Mucosa of descending colon (tissue), 3 donors: ENCODE results near the gene ST3GAL6. TPM values are rescaled to one million over a fixed set of nuclear protein-coding genes. Genes with fewer than 3 reads are reported as not detected.

Source experiments
- ATAC-seq: fragments of 200-7000 bp; cut with Tn5 transposase; one replicate; pipeline ENCODE4 v1.9.1; 2020; ENCODE audit warnings: mild to moderate bottlenecking, moderate library complexity
- DNase-seq, 3 donors: peaks; one replicate each; pipeline ENCODE4 v3.0.0-alpha.2; 2020
- H3K36me3 ChIP-seq: fragments of 200-600 bp; one replicate; pipeline ENCODE4 v1.8.0; 2021; ENCODE audit warnings: low read depth, mild to moderate bottlenecking
- H3K4me1 ChIP-seq: fragments of 200-600 bp; one replicate; pipeline ENCODE4 v1.8.0; 2021; ENCODE audit warnings: low read depth, mild to moderate bottlenecking
- H3K4me3 ChIP-seq: fragments of 200-600 bp; one replicate; pipeline ENCODE4 v1.8.0; 2021; ENCODE audit warnings: mild to moderate bottlenecking
- H3K9me3 ChIP-seq: fragments of 200-600 bp; one replicate; pipeline ENCODE4 v1.8.0; 2021; ENCODE audit warnings: mild to moderate bottlenecking
- intact Hi-C, 2 donors: fragments of 100-400 bp; cut with DNase I in 1 of 2; cut with micrococcal nuclease in 1 of 2; formaldehyde crosslinking; loops; one replicate each; pipeline versions ENCODE4 v1.11.0 to v1.11.1; 2022; cut with DNase I, micrococcal nuclease
- total RNA-seq, 3 donors: library from RNA; stranded (reverse); fragmentation: NEBNext Ultra II Directional in 2 of 3; extraction: Animal tissue kit (Norgen Biotek cat#: 25700) in 2 of 3; gene quantifications; one replicate each; pipeline versions ENCODE4 v1.2.1 to v1.2.4, GENCODE V29; 2021 to 2023
- TF ChIP-seq, protein P1 (sequence below): fragments of 200-600 bp; IDR thresholded peaks from one replicate; pipeline ENCODE4 v1.8.0; 2022; ENCODE audit warnings: antibody characterized with exemption, mild to moderate bottlenecking
- donor health status: DM: no; HTN: no; CAD: no; lungs with moderate emphysema.
- donor health status: DM: no; HTN: no; CAD: no.
- donor health status: DM: no; HTN: yes; CAD: no.

ST3GAL6 gene
- total RNA-seq, 3 donors from 2014 or later, result 1.4 to 10.9 (median 2.3) TPM

DNA sequence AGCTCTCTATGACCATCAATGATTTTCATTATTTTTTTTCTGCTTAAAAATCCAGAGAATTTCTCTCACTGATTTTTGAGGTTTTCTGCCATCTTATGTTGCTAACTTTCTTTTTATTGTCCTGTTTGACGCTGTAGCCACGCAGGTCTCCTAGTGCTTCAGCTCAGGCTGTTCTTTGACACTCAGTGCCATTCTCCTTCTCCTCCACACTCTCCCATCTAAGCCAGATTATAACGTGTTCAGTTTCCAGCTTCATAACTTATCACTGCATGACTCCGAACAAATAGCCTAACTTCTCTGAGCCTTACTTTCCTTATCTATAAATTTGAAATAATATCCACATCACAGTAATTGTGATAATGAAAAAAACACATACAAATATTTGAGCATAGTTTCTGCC, 22.8 kb upstream of the ST3GAL6 start:
- ATAC-seq (no peak), DNase-seq (no peak)
- Histone ChIP-seq H3K9me3 (no peaks in the 10 kb centered on the region), H3K4me3 (no peak overlapping the region), H3K4me1 (no peaks in the 10 kb centered on the region), H3K36me3 (no peaks in the 10 kb centered on the region)
- intact Hi-C loops, result no loop called here
- TF ChIP-seq, protein P1, sequence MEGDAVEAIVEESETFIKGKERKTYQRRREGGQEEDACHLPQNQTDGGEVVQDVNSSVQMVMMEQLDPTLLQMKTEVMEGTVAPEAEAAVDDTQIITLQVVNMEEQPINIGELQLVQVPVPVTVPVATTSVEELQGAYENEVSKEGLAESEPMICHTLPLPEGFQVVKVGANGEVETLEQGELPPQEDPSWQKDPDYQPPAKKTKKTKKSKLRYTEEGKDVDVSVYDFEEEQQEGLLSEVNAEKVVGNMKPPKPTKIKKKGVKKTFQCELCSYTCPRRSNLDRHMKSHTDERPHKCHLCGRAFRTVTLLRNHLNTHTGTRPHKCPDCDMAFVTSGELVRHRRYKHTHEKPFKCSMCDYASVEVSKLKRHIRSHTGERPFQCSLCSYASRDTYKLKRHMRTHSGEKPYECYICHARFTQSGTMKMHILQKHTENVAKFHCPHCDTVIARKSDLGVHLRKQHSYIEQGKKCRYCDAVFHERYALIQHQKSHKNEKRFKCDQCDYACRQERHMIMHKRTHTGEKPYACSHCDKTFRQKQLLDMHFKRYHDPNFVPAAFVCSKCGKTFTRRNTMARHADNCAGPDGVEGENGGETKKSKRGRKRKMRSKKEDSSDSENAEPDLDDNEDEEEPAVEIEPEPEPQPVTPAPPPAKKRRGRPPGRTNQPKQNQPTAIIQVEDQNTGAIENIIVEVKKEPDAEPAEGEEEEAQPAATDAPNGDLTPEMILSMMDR, result no peak

DNA sequence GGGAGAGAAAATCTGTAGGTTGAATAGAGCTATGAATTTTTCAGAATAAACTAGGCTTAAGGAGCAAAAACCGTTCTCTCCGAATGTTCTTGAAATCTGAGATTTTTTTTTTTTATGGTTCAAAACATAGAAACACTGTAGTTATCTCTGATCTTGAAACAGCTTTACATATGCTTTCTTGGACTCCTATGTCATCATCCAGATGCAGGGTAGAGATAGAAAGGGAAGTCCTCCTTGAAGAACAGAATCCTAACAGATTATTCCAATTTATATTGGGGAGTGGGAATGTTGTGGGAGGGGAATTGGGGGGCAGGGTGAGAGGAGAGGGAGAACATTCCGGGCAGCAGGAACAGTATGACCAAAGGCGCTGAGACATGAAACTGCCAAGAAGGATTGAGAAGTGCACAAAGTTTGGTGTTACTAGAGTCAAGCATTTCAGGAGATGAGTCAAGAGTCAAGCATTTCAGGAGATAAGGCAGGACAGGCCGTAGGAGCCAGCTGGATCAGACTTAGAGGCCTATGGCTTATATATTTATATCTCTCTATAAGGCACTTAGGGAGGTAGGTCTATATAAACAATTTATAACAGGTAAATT, 21.9 kb upstream of the ST3GAL6 start:
- no peaks in the 10 kb centered on the region for H3K36me3 ChIP-seq
- no peak for ATAC-seq
- no peaks in the 10 kb centered on the region for H3K9me3 ChIP-seq
- H3K4me3 ChIP-seq, result no peak overlapping the region
- DNase-seq, result no peak
- intact Hi-C loops, result no loop called here
- H3K4me1 ChIP-seq, result no peaks in the 10 kb centered on the region
- TF ChIP-seq, protein P1, result no peak

- intact Hi-C loops, result no loop called here
- no peak overlapping the region for H3K4me3 ChIP-seq
- no peak for ATAC-seq
Observed at GRCh38 chr3:98743071-98743470, 20.1 kb upstream of the ST3GAL6 start.

DNA sequence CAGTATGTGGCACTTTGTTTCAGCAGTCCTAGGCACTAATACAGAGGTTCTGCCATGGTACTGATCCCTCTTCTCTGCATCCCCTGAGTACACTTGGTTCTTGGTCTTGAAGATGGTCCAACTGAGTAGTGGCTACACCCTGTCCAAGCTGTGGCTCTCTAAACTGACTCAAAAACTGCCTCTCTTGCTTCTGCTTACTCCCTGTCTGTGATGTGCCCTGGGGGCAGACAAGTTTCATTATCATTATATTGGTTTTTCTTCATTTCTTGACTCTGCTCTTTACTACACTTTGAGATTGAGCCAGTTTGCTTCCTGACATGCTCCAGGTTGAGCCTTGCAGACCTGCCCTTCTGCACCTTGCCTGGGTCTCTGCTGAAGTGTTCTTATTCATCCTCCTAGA, 18.9 kb upstream of the ST3GAL6 start:
- Histone ChIP-seq H3K9me3 (no peaks in the 10 kb centered on the region), H3K4me3 (no peak overlapping the region), H3K36me3 (no peaks in the 10 kb centered on the region), H3K4me1 (no peaks in the 10 kb centered on the region)
- TF ChIP-seq, protein P1, result no peak
- ATAC-seq, result no peak
- DNase-seq, result no peak
- intact Hi-C loops, result no loop called here

More at GRCh38 chr3:98743071-98743470, 20.1 kb upstream of the ST3GAL6 start:
- Histone ChIP-seq H3K9me3 (no peaks in the 10 kb centered on the region), H3K4me1 (no peaks in the 10 kb centered on the region), H3K36me3 (no peaks in the 10 kb centered on the region)
- TF ChIP-seq, protein P1, result no peak
- DNase-seq, result no peak

DNA sequence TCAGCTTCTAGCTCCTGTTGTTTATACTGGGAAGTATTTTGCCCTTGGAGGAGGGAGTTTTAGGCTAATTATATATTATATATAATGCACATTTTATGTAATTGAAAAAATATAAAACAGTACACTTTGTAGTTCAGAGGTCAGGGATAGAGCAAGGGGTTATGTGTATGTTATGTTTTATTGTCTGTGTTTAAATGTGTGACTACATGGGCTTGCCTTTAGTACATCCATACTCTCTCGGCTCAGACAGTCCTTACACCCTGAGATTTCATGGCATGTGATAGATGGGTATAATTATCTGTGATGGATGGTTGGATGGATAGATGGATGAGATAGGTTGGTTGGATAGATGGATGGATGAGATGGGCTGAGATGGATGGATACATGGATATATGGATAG, 17.4 kb upstream of the ST3GAL6 start:
- no peaks in the 10 kb centered on the region for H3K9me3 ChIP-seq
- intact Hi-C loops, result no loop called here
- no peaks in the 10 kb centered on the region for H3K36me3 ChIP-seq
- no peaks in the 10 kb centered on the region for H3K4me1 ChIP-seq
- TF ChIP-seq, protein P1, result no peak
- no peak for DNase-seq
- no peak for ATAC-seq
- no peak overlapping the region for H3K4me3 ChIP-seq

DNA sequence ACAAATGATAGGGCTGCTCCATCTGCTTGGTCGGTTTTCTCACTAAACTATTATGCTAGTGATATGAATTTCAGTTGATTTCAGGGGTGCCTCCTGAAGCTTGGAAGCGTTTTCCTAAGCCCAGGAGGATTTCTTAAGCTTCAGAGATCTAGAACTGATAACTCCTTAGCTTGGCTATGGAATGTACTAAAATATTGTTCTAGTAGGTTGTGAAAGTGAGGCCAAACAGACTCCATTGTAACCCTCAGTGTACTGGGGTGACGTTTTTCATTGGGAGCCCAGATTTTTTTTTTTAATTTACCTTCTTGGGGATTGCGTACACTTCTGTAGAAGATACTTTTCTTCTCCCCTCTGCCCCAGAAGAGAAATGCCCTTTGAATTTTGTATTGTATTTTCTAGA, 17.0 kb upstream of the ST3GAL6 start:
- Histone ChIP-seq H3K4me1 (no peaks in the 10 kb centered on the region), H3K9me3 (no peaks in the 10 kb centered on the region), H3K36me3 (no peaks in the 10 kb centered on the region), H3K4me3 (no peak overlapping the region)
- no peak for DNase-seq
- no peak for ATAC-seq
- TF ChIP-seq, protein P1, result no peak
- intact Hi-C loops, result no loop called here
